ENCODE measurements around the gene COL4A2. TPM values are rescaled to one million over a fixed set of nuclear protein-coding genes. Genes with fewer than 3 reads are reported as not detected.
A peak's percentile ranks its signal among the peaks of the same experiment; 100 is the strongest.

The COL4A2 gene
- polyA plus RNA-seq, 1 donor from 2014 or later: not detected

DNA sequence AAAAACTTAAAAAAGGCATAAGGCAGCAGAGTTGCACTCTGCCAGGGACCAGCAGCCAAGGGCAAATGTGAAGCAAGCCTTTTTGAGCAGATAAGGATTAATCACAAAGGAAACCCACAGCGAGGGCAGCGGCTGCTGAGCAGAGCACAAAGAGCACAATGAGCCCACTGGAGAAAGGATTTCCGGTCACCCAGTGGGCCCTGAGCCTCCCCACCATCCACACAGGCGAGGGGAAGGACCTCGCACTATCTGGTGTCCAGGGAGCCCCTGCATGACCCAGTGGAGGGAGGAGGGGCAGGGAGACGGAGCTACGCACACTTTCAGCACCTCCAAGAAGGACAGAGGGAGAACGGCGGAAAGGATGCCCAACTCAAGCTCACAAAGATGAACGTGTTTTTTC, 40.1 kb upstream of the COL4A2 start:
- no peak overlapping the region for H3K4me3 Mint-ChIP-seq

DNA sequence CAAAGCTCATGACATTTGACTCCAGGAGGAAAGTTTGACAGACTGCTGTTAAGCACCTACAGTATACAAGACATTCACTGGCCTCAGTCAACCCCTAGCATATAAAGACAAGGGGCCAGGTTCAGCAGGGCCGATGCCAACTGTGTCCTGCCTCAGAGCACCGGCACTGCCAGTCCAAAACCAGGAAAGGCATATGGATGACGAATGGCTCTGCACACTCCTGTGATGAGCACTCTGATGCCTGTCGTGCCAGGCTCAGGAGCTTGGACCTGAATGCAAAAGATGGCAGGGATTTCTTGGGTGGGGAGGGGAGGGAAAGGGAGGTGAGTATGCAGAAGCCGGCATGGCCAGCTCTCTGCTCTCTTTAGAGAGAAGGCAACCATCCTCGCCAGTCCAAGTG, 39.0 kb upstream of the COL4A2 start:
- H3K4me3 Mint-ChIP-seq: no peak overlapping the region
- H3K27ac Mint-ChIP-seq: no peak overlapping the region
- no peaks in the 10 kb centered on the region for H3K4me1 Mint-ChIP-seq
- peaks cover 4% of the 10 kb centered on the region for H3K27me3 Mint-ChIP-seq
- no peaks in the 10 kb centered on the region for H3K36me3 Mint-ChIP-seq
- H3K9me3 Mint-ChIP-seq: peaks cover 0 to 2% (median 0%) of the 10 kb centered on the region in 3 donors

More for the DNA sequence above, 40.1 kb upstream of the COL4A2 start:
- Mint-ChIP-seq H3K36me3 (no peaks in the 10 kb centered on the region), H3K9me3 (peaks cover 0 to 2% (median 0%) of the 10 kb centered on the region in 3 donors), H3K27me3 (peaks cover 12% of the 10 kb centered on the region), H3K27ac (no peak overlapping the region), H3K4me1 (no peaks in the 10 kb centered on the region)

DNA sequence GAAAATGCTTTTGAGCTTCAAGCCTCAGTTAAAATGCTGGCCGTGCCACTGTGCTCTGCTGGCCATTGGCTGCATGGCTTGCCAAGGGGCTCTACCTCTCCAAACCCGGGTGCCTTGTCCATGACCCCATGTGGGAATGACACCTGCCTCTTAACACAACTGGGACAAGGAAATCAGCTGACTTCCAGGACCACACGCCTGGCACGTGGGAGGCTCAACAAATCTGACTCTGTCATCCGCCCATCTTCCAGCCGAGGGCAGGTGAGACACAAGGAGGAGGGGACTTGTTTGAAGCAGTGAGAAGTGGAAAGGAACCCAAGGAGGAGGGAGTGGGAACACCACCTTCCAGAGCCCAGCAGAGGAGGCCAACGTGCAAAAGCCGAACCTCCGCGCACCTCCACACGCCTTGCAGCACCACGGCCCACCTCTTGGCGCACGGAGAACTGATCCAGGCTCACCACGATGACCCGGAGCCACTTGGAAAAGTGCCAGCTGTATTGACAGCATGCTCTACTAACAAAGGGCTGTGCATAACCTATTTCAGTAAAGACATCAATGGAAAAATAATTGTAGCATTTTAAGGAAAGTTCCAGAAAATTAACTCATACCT, 38.4 kb upstream of the COL4A2 start:
- no peaks in the 10 kb centered on the region for H3K4me1 Mint-ChIP-seq
- no peak overlapping the region for H3K4me3 Mint-ChIP-seq
- H3K9me3 Mint-ChIP-seq: peaks cover 0 to 2% (median 0%) of the 10 kb centered on the region in 3 donors
- no peak overlapping the region for H3K27ac Mint-ChIP-seq
- H3K27me3 Mint-ChIP-seq: peaks cover 3% of the 10 kb centered on the region
- H3K36me3 Mint-ChIP-seq: no peaks in the 10 kb centered on the region

DNA sequence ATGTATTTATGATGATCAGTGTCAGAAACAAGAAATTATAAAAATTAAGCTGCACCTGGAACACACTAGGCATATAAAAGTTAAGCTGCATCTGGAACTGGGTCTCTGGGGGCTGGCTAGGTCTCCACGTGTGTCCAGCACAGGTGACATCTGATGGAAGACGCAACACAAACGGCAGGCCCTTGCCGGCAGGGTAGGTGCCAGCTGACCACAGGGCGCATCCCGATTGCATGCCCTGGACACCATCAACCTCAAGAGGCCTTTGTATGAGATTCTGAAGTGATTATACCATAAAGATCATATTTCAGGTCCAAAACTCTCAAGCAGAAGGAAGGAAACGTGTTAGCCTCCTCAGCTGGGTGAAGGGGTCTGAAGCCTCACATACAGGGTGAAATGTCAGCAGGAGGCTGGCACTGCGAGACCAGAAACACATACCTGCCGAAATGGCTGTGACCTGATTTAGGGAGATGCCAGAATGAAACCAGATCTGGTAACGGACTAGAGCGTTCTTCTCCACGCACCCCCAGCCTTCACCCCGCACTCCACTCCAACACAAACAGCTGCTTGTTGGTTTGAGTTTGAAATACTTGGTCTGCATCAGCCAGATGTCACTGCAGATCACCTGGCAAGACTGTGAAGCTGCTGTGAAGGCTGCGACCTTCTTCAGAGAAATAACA, 37.4 kb upstream of the COL4A2 start:
- peaks cover 2% of the 10 kb centered on the region for H3K27me3 Mint-ChIP-seq
- peaks cover 0 to 2% (median 0%) of the 10 kb centered on the region in 3 donors for H3K9me3 Mint-ChIP-seq
- H3K27ac Mint-ChIP-seq: no peak overlapping the region
- no peaks in the 10 kb centered on the region for H3K4me1 Mint-ChIP-seq
- H3K4me3 Mint-ChIP-seq: no peak overlapping the region
- no peaks in the 10 kb centered on the region for H3K36me3 Mint-ChIP-seq

DNA sequence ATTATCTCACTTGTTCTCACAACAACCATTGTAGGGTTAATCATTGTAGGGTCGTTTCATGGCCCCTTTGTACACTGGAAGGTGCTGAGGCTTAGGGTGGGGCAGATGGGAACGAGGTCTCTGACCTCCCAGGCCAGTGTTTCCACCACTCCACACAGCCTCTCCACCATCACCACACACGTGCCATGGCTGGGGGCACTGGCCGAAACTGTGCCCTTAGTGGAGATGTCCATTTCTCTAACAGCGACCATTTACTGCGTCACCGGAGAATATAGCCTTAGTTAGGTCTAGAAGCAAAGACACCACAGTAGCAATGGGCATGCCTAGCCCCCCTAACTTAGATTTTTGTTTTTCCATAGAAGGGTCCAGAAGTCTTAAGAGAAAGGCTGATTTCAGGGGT, 36.6 kb upstream of the COL4A2 start:
- H3K27me3 Mint-ChIP-seq: no peaks in the 10 kb centered on the region
- H3K4me3 Mint-ChIP-seq: no peak overlapping the region
- no peaks in the 10 kb centered on the region for H3K4me1 Mint-ChIP-seq

DNA sequence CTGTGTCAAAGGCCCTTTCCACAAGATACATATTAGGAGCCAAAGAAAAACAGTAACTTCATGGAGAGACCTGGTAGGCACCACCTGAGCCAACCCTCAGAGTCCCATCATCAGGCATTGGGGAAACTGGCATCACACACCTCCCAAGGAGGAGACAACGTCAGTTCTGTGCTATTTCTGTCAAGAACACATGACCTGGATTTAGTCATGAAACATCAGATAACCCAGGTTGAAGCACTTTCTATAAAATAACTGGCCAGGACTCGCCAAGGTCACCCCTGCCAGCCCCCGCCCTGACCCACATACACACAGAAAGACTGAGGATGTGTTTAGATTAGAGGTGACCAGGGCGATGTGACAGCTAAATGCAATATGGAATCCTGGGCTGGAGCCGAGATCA, 35.8 kb upstream of the COL4A2 start:
- no peaks in the 10 kb centered on the region for H3K4me1 Mint-ChIP-seq
- H3K9me3 Mint-ChIP-seq: peaks cover 0 to 4% (median 0%) of the 10 kb centered on the region in 3 donors
- no peak overlapping the region for H3K4me3 Mint-ChIP-seq
- no peaks in the 10 kb centered on the region for H3K27me3 Mint-ChIP-seq
- no peak overlapping the region for H3K27ac Mint-ChIP-seq
- H3K36me3 Mint-ChIP-seq: no peaks in the 10 kb centered on the region

More for the DNA sequence above, 36.6 kb upstream of the COL4A2 start:
- Mint-ChIP-seq H3K36me3 (no peaks in the 10 kb centered on the region), H3K27ac (no peak overlapping the region), H3K9me3 (peaks cover 0 to 4% (median 0%) of the 10 kb centered on the region in 3 donors)

DNA sequence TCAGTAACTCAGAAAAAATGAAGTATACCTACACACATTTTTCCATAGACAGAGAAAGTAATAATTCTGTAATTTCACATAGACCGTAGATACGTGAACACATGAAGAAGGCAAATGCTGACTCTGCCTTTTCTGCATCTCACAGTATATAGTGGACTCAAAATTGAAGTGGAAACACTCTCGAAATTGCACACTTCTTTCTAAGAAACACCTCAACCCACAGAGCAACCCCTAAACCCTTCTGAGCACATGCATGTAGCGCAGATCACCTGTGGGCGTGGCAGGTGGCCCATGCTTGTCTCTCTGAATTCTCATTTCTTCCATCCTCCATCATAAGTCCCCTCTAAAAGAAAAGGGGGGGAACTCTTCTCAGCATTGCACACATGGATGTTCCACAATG, 34.9 kb upstream of the COL4A2 start:
- Mint-ChIP-seq H3K27me3 (no peaks in the 10 kb centered on the region), H3K4me3 (no peak overlapping the region), H3K36me3 (no peaks in the 10 kb centered on the region), H3K9me3 (peaks cover 0 to 4% (median 0%) of the 10 kb centered on the region in 3 donors), H3K27ac (no peak overlapping the region), H3K4me1 (no peaks in the 10 kb centered on the region)

DNA sequence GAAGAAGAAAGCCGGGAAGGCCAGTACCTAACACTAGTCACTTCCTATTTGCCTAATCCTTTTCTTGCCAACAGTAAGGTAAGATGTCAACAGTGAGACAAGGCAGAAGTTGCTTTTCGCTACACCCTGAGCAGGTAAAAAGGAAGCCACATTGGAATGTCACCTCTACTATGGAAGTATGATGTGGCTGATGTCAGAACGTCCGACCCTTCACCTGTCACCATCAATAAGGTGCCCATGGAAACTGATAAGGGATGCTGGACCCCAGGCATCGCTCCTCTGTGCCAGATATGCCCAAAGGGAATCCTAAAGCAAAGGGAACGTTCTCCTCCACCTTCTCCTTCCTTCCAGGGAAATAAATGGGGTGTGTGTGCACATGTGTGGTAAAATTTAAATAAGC, 34.4 kb upstream of the COL4A2 start:
- Mint-ChIP-seq H3K4me1 (no peaks in the 10 kb centered on the region), H3K27me3 (no peaks in the 10 kb centered on the region), H3K36me3 (no peaks in the 10 kb centered on the region), H3K9me3 (peaks cover 0 to 4% (median 0%) of the 10 kb centered on the region in 3 donors), H3K4me3 (no peak overlapping the region), H3K27ac (no peak overlapping the region)

DNA sequence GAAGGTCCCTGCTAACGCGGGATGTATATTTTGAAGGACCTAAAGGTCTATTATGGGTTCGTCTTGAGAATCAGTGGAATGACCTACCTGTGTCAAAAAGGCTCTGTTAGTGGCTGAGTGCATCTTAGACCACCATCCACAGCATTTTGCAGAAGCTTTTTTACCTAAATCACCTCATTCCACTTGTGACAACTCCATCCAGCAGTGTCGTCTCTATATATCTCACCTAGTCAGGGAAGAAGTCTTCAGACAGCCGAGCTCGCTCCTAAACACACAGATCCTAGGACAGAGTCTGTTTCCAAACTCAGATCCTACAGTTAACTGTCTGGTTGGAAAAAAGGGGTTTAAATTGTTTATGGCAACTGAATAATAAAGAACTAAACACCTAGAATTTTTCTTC, 33.8 kb upstream of the COL4A2 start:
- Mint-ChIP-seq H3K4me3 (no peak overlapping the region), H3K4me1 (no peaks in the 10 kb centered on the region)

DNA sequence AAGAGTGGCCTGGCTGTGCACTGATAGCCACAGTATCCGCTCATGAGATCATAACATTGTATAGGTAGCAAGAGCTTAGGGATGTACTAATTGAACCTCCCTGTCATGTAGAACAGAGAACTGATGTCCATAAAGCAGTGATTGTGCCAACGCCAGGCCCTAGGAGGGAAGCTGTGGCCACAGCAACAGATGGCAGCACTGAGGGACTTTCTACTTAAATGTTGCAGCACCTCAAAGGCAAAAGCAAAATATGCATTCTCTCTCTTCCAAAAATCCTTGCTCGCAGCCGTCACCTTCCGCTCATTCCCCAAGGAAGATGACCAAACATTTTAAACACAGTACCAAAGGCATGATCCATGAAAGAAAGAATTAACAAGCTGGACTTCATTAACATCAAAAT, 32.4 kb upstream of the COL4A2 start:
- H3K4me3 Mint-ChIP-seq: no peak overlapping the region
- H3K36me3 Mint-ChIP-seq: no peaks in the 10 kb centered on the region
- no peaks in the 10 kb centered on the region for H3K27me3 Mint-ChIP-seq
- H3K4me1 Mint-ChIP-seq: no peaks in the 10 kb centered on the region
- no peak overlapping the region for H3K27ac Mint-ChIP-seq
- peaks cover 0 to 4% (median 0%) of the 10 kb centered on the region in 3 donors for H3K9me3 Mint-ChIP-seq

More for the DNA sequence above, 33.8 kb upstream of the COL4A2 start:
- Mint-ChIP-seq H3K27me3 (no peaks in the 10 kb centered on the region), H3K9me3 (peaks cover 0 to 4% (median 0%) of the 10 kb centered on the region in 3 donors), H3K36me3 (no peaks in the 10 kb centered on the region), H3K27ac (no peak overlapping the region)

DNA sequence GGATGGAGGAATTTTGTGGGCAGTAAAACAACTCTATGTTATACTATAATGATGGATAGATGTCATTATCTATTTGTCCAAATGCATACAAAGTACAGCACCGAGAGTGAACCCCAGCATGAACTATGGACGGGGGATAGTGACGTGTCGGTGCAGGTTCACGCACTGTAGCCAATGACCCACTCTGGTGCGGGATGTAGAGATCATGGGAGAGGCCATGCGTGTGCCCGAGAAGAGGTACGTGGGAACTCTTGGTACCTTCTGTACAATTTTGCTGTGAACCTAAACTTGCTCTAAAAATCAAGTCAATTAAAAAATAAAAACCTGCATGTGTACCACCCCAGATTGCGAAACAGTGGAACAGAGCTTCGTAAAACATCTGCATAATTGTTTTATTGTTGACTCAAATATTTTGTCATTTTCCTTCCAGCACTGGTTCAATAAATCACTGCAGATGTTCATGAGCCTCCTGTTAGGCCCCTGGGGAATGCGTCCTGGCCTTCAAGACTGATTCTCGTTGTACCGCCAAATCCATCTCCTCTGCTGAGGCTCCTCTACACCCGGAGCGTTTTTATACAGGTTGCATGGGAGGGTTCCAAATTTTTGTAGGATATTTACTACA, 31.0 kb upstream of the COL4A2 start:
- no peaks in the 10 kb centered on the region for H3K27me3 Mint-ChIP-seq
- no peaks in the 10 kb centered on the region for H3K36me3 Mint-ChIP-seq
- H3K4me1 Mint-ChIP-seq: no peaks in the 10 kb centered on the region
- no peak overlapping the region for H3K27ac Mint-ChIP-seq
- peaks cover 0 to 10% (median 0%) of the 10 kb centered on the region in 3 donors for H3K9me3 Mint-ChIP-seq
- no peak overlapping the region for H3K4me3 Mint-ChIP-seq

DNA sequence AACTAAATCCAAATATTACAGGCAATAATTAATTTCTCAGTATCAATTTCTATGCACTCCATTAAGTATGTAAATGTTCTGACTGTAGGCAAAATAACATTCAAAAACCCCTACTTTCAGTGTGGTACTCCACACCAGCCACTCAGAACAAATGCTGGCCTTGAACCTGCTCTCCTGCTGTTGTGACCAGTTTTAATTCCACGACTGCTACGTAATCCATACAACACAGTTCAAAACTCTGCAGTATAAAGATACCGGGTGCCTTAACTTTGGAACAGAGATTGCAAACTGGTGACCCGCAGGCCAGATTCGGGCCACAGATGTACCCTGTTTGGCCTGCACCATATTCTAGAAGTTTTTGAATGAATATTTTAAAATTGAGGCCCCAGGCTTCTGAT, 30.5 kb upstream of the COL4A2 start:
- Mint-ChIP-seq H3K4me1 (no peaks in the 10 kb centered on the region), H3K9me3 (peaks cover 0 to 9% (median 0%) of the 10 kb centered on the region in 3 donors), H3K27me3 (no peaks in the 10 kb centered on the region), H3K36me3 (no peaks in the 10 kb centered on the region), H3K4me3 (no peak overlapping the region), H3K27ac (no peak overlapping the region)

DNA sequence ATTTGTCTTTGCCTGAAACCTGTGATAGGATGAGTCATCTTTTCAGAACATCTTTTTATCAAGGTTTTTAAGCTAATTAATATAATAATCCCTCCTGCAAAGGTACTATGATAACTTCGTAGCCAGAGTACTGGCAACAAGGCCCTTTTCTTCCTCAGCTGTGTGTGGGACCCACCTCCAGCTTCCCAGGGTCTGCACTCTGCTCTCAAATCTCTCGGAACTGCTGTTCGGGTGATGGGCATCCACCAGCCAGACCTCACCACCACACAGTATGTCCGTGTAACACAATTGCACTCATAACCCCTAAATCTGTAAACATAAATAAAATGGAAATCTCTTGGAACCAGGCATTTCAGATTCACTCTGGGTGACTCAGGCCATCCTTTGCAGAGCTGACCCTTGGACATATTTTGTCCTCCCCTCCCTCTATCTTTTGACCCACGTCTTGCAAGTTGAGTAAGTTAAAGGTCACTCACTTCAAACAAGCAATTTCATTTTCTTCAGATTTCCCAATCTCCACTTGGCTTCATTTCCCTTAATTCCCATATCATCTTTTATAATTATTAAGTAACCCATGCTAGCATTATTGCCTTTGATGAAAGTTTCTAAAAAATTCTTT, 29.6 kb upstream of the COL4A2 start:
- no peak overlapping the region for H3K27ac Mint-ChIP-seq
- H3K27me3 Mint-ChIP-seq: no peaks in the 10 kb centered on the region
- no peak overlapping the region for H3K4me3 Mint-ChIP-seq
- no peaks in the 10 kb centered on the region for H3K36me3 Mint-ChIP-seq
- H3K9me3 Mint-ChIP-seq: peaks cover 0 to 8% (median 1%) of the 10 kb centered on the region in 3 donors
- no peaks in the 10 kb centered on the region for H3K4me1 Mint-ChIP-seq

DNA sequence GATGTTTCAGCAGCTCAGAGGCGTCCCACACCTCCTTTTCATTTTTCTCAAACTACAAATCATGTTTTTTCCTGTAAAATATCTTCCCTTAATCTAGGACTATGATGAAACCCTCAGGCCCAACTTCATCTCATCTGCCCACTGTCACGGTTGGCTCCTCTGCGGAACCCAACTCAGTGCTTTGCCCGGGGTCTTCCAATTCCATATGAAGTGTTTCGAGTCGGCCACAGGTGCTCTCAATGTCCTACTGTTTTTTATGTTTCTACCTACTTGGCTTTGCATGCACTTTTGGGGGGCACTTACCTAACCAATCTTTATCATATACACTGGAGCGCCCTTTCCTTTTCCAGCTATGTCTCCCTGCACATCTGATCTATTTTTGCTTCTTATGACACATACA, 28.2 kb upstream of the COL4A2 start:
- Mint-ChIP-seq H3K4me3 (no peak overlapping the region), H3K4me1 (no peaks in the 10 kb centered on the region), H3K36me3 (no peaks in the 10 kb centered on the region), H3K9me3 (peaks cover 0 to 8% (median 1%) of the 10 kb centered on the region in 3 donors), H3K27ac (peak overlapping the region in 1 of 3 donors; percentile 20), H3K27me3 (no peaks in the 10 kb centered on the region)

DNA sequence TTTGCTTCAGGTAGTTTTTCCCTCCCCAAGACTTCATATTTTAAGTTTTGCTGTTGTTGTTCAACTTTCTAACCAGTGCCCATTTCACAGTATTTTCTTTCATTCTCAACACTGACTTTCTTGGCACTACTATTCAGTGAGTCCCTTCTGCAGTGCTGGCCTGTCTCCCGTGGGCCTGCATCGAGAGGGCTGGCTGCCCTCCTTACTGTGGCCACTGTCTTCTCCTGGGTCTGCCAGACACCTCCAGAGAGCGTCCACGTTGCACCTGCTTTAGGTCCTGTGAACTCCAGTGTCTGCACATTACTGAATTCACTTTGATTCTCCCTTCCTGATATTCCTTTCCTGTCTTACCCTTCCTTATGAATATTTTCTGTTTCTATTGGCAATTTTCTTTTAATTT, 27.4 kb upstream of the COL4A2 start:
- Mint-ChIP-seq H3K4me3 (no peak overlapping the region), H3K36me3 (no peaks in the 10 kb centered on the region), H3K9me3 (peaks cover 0 to 8% (median 1%) of the 10 kb centered on the region in 3 donors), H3K4me1 (no peaks in the 10 kb centered on the region), H3K27me3 (no peaks in the 10 kb centered on the region), H3K27ac (no peak overlapping the region)
